ENCODE results near the gene BRPF3. TPM values are rescaled to one million over a fixed set of nuclear protein-coding genes. Genes with fewer than 3 reads are reported as not detected.

Gene BRPF3
- total and polyA plus RNA-seq, 2 of the 13 experiments (the other 11 are each of a cell fraction or from before 2014, with no cell fraction given), result 12.3 to 22.9 TPM

DNA sequence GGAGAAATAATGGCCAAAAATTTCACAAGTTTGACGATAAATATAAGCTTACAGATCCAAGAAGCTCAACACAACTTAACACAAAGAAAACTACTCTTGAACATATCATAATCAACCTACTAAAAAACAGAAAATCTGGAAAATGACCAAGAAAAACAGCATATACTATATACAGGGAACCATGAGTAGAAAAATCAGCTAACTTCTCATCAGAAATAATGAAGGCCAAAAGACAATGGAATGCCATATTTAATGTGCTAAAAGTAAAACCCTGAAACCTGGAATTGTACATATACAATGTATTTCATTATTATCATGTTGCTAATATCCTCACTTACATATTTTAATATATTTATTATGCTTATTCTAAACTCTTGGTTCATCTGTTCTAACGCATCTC lies 40.9 kb upstream of the BRPF3 start:
- no TSS peak for BruUV-seq (replicated peaks)
- H2AFZ ChIP-seq (ENCODE audit: low read length), result no peak overlapping the region
- DNase-seq (ENCODE audit: low spot score), result no peak
- ATAC-seq, result no peak
- CTCF ChIA-PET (ENCODE audit: low intra/inter-chr PET ratio, low total read pairs), result no interaction called here
- no peak for FAIRE-seq
- H3K79me2 ChIP-seq (ENCODE audit: insufficient read depth, low read length), result no peaks in the 10 kb centered on the region
- intact Hi-C loops (cut with micrococcal nuclease; ENCODE audit: unreplicated experiment), result no loop called here
- no peak overlapping the region for H3K9ac ChIP-seq (ENCODE audit: insufficient read depth, low read depth, low read length)
- no peaks in the 10 kb centered on the region for H3K27me3 ChIP-seq (ENCODE audit: control insufficient read depth in 1 of 2, insufficient read depth in 2 of 2, low read length in 2 of 2)
- WGBS (ENCODE audit: low lambda C conversion rate), result 85% methylated on average over 2 of the region's 2 CpGs
- H3K4me3 ChIP-seq (replicated peaks in 1 of 3; ENCODE audit: insufficient read depth in 1 of 3, low read depth in 2 of 3, low read length in 3 of 3), result no peak overlapping the region
- H3K27ac ChIP-seq (ENCODE audit: extremely low read length, insufficient read depth, low read length), result no peak overlapping the region
- in situ Hi-C loops (cut with HindIII; ENCODE audit: extremely low pct_ligation_motif_present, low pct_unique_long_range_greater_than_20kb), result no loop called here
- H3K9me3 ChIP-seq (ENCODE audit: low read length), result peaks cover 7% of the 10 kb centered on the region; the same call in 1 of the 2 replicates
- POLR2A ChIA-PET, result no interaction called here
- no peaks in the 10 kb centered on the region for H3K36me3 ChIP-seq (replicated peaks in 1 of 2; ENCODE audit: control insufficient read depth in 1 of 2, insufficient read depth in 2 of 2, low read length in 2 of 2)
- H4K20me1 ChIP-seq (ENCODE audit: insufficient read depth, low read length), result no peaks in the 10 kb centered on the region
- no peak overlapping the region for H3K4me2 ChIP-seq (ENCODE audit: low read depth, low read length)
- H3K4me1 ChIP-seq (ENCODE audit: insufficient read depth, low read length), result no peaks in the 10 kb centered on the region
- TF ChIP-seq FOXC1 (CRISPR knock-in tag; IDR thresholded peaks at IDR 0.05; ENCODE audit: borderline replicate concordance) (no peak), ZNF317 (CRISPR knock-in tag; IDR thresholded peaks at IDR 0.05) (peak; percentile 94)

DNA sequence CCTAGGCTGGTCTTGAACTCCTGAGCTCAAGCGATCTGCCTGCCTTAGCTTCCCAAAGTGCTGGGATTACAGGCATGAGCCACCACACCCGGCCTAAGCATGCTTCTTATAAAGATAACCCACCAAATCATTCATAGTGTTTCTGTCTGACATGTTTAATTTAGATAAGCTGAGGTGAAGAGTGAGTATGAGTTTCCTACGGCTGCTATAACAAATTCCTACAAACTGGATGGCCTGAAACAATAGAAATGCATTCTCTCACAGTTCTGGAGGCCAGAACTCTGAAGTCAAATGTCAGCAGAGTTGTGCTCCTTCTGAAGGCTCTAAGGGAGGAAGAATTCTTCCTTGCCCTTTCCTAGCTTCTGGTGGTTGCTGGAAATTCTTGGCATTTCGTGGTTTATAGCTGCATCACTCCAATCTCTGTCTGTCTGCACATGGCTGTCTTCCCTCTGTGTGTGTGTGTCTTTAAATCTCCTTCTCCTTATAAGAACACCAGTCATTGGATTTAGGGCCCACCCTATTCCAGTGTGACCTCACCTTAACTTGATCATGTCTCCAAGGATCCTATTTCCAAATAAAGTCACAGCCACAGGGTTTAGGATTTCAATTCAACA lies 36.3 kb upstream of the BRPF3 start:
- Histone ChIP-seq H3K4me3 (replicated peaks in 1 of 3; ENCODE audit: insufficient read depth in 1 of 3, low read depth in 2 of 3, low read length in 3 of 3) (no peak overlapping the region), H3K27me3 (ENCODE audit: control insufficient read depth in 1 of 2, insufficient read depth in 2 of 2, low read length in 2 of 2) (no peaks in the 10 kb centered on the region), H3K9ac (ENCODE audit: insufficient read depth, low read depth, low read length) (no peak overlapping the region), H3K4me2 (ENCODE audit: low read depth, low read length) (no peak overlapping the region), H3K27ac (ENCODE audit: extremely low read length, insufficient read depth, low read length) (no peak overlapping the region), H3K9me3 (ENCODE audit: low read length) (peaks cover 7% of the 10 kb centered on the region; the same call in 1 of the 2 replicates), H3K79me2 (ENCODE audit: insufficient read depth, low read length) (no peaks in the 10 kb centered on the region), H3K4me1 (ENCODE audit: insufficient read depth, low read length) (no peaks in the 10 kb centered on the region), H4K20me1 (ENCODE audit: insufficient read depth, low read length) (no peaks in the 10 kb centered on the region), H3K36me3 (replicated peaks in 1 of 2; ENCODE audit: control insufficient read depth in 1 of 2, insufficient read depth in 2 of 2, low read length in 2 of 2) (no peaks in the 10 kb centered on the region), H2AFZ (ENCODE audit: low read length) (no peak overlapping the region)
- WGBS (ENCODE audit: low lambda C conversion rate), result 77% methylated on average over 4 of the region's 4 CpGs
- intact Hi-C loops (cut with micrococcal nuclease; ENCODE audit: unreplicated experiment), result no loop called here
- BruUV-seq (replicated peaks), result no TSS peak
- in situ Hi-C loops (cut with HindIII; ENCODE audit: extremely low pct_ligation_motif_present, low pct_unique_long_range_greater_than_20kb), result no loop called here
- TF ChIP-seq KLF13 (CRISPR knock-in tag; IDR thresholded peaks at IDR 0.05), result no peak
- no peak for TF ChIP-seq ZNF616 (CRISPR knock-in tag; IDR thresholded peaks at IDR 0.05; ENCODE audit: low read depth)
- peak; percentile 99 for TF ChIP-seq ZNF12 (CRISPR knock-in tag; IDR thresholded peaks at IDR 0.05)
- DNase-seq (ENCODE audit: low spot score) (no peak), ATAC-seq (no peak), FAIRE-seq (no peak)
- CTCF ChIA-PET (ENCODE audit: low intra/inter-chr PET ratio, low total read pairs), result interaction anchor here (0.6 kb wide), 1 partner anchor 28 kb away, joined by 3 read pairs; no protein-coding TSS in a partner anchor
- POLR2A ChIA-PET, result no interaction called here

Measured in HepG2 (cell line).